Stimulated activated CD4-positive, alpha-beta T cell treated with anti-CD3 and anti-CD28 coated beads, TNF-alpha, amount 100 ng/mL, for 24 hours (primary cell): ENCODE results near the gene ILK.

Experiments used
- DNase-seq, 3 experiments: peaks; one replicate each; pipeline ENCODE4 v3.0.0-alpha.2; 2020; ENCODE audit warnings: low read depth in 3 of 3

ILK gene

GRCh38 chr11:6621711-6622211, 18.2 kb downstream of the ILK start:
- no peak for DNase-seq

GRCh38 chr11:6622261-6623171, 18.9 kb downstream of the ILK start:
- no peak for DNase-seq

- DNase-seq = no peak
These were observed 20.1 kb downstream of the ILK start for GRCh38 chr11:6623391-6624363.

- DNase-seq = no peak
These were observed 21.7 kb downstream of the ILK start for GRCh38 chr11:6625156-6625831.

- no peak for DNase-seq
These were observed 22.4 kb downstream of the ILK start for GRCh38 chr11:6625832-6626420.

GRCh38 chr11:6626971-6627761, 23.6 kb downstream of the ILK start:
- no peak for DNase-seq

GRCh38 chr11:6627762-6628241, 24.2 kb downstream of the ILK start:
- DNase-seq = no peak

GRCh38 chr11:6628526-6628925, 25.0 kb downstream of the ILK start:
- DNase-seq = no peak

GRCh38 chr11:6629573-6629891, 26.0 kb downstream of the ILK start:
- no peak for DNase-seq

- DNase-seq = no peak
These were observed 26.5 kb downstream of the ILK start for GRCh38 chr11:6629892-6630631.

- DNase-seq = no peak
These were observed 27.2 kb downstream of the ILK start for GRCh38 chr11:6630632-6631291.

- no peak for DNase-seq
These were observed 27.9 kb downstream of the ILK start for GRCh38 chr11:6631361-6631890.

GRCh38 chr11:6632116-6633073, 28.8 kb downstream of the ILK start:
- DNase-seq = no peak

GRCh38 chr11:6633422-6634408, 30.1 kb downstream of the ILK start:
- no peak for DNase-seq

GRCh38 chr11:6634534-6634933, 31.0 kb downstream of the ILK start:
- DNase-seq = no peak

- DNase-seq = no peak
These were observed 31.7 kb downstream of the ILK start for GRCh38 chr11:6635082-6635932.
